ENCODE measurements around the gene CT47B1. TPM values are rescaled to one million over a fixed set of nuclear protein-coding genes. Genes with fewer than 3 reads are reported as not detected.
"Not testable (repeated sequence)": the region's sequence is repeated elsewhere in the genome, so short reads cannot be mapped to it uniquely, and the experiment has no call there.

The CT47B1 gene
- polyA plus RNA-seq (2013, experiment 1 of 2; ENCODE audit: insufficient read length): not detected
- not detected for polyA plus RNA-seq (2013, experiment 2 of 2; ENCODE audit: insufficient read length)

GRCh38 chrX:120875766-120876165 is at the start of gene CT47B1:
CT47B1 (minus strand) TSS chrX:120875866; CDS start chrX:120875670, 196 bp downstream.
- not testable (repeated sequence) for DNase-seq

DNA sequence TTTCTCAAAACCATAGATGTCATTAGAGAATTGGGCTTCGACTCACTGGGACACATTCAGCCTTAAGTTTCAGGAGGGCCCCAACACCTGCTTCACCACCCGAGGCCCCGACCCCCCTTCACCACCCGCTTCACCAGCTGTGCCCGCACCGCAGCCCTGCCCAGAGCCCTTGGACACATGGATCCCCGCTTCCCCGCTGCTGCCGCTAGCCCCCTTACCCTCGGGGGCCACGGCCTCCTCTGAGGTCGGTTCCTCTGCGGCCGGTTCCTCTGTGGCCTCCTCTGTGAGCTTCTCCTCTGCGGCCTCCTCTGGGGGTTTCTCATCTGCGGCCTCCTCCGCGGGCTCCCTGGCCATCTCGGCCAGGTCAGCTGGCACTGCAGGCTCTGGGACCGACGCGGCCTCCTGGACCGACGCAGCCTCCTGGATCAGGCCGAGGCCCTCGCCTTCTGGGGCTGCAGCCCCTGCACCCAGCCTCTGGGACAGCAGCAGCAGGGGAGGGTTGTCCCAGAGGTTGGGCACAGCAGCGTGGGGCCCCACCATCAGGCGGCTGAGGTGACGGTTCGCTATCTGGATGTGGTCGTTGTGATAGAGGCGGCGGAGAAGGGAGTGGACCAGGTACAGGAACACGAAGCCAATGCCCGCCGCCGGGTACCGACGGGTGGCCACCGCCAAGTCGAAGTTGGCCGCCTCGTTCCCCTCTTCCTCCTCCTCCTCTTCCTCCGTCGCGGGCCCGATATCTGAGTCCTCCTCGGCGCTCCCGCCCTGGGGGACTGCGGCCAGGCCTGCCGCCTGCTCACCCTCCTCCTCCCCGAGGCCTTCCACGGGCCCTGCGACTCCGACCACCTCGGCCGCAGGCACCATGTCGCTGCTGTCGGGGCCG is 748 bp downstream of the CT47B1 start:
- DNase-seq: no peak

DNA sequence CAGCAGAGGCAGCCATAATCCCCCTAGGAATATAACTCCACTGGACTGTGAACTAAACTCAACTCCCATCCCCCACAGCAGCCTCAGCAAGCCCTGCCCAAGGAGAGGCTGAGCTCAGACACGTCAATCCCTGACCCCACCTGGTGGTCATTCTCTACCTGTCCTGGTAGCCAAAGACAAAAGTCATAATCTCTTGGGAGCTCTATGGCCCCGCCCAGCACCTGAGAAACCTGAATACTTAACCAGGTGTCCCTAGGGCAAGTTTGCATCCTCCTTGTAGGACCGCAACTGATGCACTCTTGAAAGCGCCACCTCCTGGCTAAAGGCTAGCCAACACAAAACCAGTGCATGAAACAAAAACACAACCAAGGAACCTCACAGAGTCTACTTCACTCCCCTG is 18.4 kb downstream of the CT47B1 start:
- no peak for DNase-seq

DNA sequence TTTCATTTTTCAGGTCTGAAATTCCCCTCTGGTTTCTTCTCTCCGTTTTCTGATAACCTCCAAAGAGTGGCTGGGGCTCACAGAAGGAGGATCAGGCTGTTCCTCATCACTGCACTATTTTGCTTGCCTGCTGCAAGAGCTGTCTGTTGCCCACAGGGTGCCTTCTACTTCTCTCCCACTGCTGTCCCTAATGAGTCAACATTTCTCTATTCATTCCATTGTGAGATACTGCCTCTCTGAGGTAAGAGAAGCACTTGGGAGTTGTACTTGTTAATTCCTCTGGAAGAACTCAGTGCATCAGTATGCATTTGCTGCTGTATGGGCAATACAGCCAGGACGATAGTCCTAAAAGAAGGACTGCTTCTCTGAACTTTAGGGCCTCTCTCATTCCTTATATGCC is 34.8 kb downstream of the CT47B1 start:
- peak; percentile 64 for DNase-seq

DNA sequence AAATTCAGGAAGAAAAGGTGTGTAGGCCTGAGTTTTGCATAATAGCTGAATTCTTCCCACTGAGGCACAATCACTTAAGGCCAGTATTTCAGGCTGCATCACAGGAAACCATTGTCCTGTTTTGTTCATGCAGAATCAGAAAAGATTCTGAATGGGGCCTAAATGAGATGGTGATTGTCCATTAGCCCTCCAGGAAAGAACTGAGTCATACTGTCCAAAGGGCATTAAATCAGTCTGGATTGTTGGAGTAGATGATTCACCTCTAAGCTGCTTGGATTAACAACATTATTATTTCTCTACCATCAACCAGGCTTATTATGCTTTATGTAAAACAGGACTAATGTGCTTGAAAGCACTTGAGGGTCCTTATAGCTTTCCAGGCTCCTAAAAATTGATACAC is 36.2 kb downstream of the CT47B1 start:
- peak; percentile 36 for DNase-seq

DNA sequence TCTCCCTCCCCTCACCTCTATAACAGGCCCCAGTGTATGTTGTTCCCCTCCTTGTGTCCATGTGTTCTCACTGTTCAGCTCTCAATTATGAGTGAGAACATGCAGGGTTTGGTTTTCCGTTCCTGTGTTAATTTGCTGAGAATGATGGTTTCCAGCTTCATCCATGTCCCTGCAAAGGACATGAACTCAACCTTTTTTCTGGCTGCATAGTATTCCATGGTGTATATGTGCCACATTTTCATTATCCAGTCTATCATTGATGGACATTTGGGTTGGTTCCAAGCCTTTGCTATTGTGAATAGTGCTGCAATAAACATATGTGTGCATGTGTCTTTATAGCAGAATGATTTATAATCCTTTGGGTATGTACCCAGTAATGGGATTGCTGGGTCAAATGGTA is 48.5 kb downstream of the CT47B1 start:
- not testable (repeated sequence) for DNase-seq

DNA sequence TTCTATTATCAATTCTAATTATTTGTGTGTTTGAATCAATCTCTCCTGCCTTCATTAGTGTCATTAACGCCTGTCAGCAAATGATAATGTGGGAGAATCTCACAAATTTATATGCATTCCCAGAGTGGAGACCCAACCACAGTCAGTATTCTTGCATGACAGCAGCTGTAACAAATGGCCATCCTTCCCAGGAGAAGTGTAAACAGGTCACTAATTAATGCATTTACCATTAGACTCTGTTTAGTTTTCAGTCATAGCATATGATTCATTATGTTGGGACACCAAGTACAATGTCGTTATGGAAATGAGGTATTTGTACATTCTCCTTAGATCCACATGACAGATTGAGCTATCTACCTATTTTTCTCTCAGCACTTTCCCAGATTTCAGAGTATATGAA is 50.5 kb downstream of the CT47B1 start:
- DNase-seq: no peak

DNA sequence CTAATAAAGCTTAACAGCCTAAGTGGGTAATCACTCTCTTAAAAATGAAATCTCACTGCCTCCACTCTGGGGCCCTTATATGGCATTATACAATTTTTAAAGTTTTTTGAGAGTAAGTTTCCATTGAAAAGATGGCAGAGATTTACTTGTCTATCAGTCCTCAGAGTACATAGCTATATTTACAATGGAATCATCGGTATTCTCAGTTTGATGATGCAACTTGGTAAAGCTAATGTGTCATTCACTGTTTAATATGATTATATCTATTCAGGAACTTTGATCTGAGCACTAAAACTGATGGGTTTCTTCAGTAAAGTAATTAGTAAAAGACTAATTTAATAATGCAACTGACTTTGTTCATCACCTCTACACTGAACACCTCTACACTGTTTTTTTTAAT is 51.6 kb downstream of the CT47B1 start:
- DNase-seq: peak; percentile 31

DNA sequence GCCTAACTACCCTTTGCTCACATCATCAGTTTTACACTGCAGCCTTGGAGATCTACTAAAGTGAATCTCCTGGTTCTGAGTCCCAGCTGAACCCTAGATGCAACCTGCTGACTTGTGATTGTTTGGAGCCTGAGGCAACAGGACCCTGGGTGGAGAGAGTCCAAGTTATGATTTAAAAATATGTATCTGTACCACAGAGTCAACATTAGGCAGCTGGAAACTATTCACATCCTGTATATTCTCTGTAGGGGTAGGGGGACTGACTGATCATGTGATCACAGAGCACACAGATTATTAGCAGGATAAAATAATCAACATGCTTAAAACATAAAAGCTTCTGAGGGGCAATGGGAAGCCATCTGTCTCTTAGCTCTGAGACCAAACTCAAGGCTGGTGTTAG is 52.1 kb downstream of the CT47B1 start:
- peak; percentile 16 for DNase-seq

Measured in fibroblast of skin of abdomen (primary cell).